ENCODE data around the gene REXO1.

- TF ChIP-seq POLR2AphosphoS5 (IDR thresholded peaks at IDR 0.05) (no peak), CTCF (IDR thresholded peaks at IDR 0.05) (no peak), POLR2A (IDR thresholded peaks at IDR 0.05) (no peak)
Measured at GRCh38 chr19:1856345-1856697, 8.0 kb upstream of the REXO1 start.
